Measurements from ENCODE around the gene PRKAR2A.

The PRKAR2A gene

GRCh38 chr3:48716982-48717746 lies 130.5 kb downstream of the PRKAR2A start, which contains the start of gene IP6K2:
Gene IP6K2 (minus strand): TSS chr3:48717221. CDS start chr3:48695291, 21,930 bp downstream.
- no peak for TF ChIP-seq CTCF (conservative IDR thresholded peaks at IDR 0.05; ENCODE audit: low read depth, low read length)
- peak; percentile 91 for DNase-seq (ENCODE audit: low read depth)
- H3K4me3 ChIP-seq (ENCODE audit: low read length) = peak within 1 kb of the TSS; percentile 100

GRCh38 chr3:48716508-48716981 lies 131.1 kb downstream of the PRKAR2A start:
- no peak for TF ChIP-seq CTCF (conservative IDR thresholded peaks at IDR 0.05; ENCODE audit: low read depth, low read length)
- DNase-seq (ENCODE audit: low read depth) = no peak
- H3K4me3 ChIP-seq (ENCODE audit: low read length) = peak overlapping the region; percentile 100

GRCh38 chr3:48715174-48715800 lies 132.4 kb downstream of the PRKAR2A start:
- TF ChIP-seq CTCF (conservative IDR thresholded peaks at IDR 0.05; ENCODE audit: low read depth, low read length) = no peak
- no peak for DNase-seq (ENCODE audit: low read depth)
- peak overlapping the region; percentile 100 for H3K4me3 ChIP-seq (ENCODE audit: low read length)

GRCh38 chr3:48711727-48712126 lies 135.9 kb downstream of the PRKAR2A start:
- H3K4me3 ChIP-seq (ENCODE audit: low read length) = no peak overlapping the region
- no peak for DNase-seq (ENCODE audit: low read depth)
- TF ChIP-seq CTCF (conservative IDR thresholded peaks at IDR 0.05; ENCODE audit: low read depth, low read length) = no peak

GRCh38 chr3:48709051-48709461 lies 138.6 kb downstream of the PRKAR2A start:
- no peak for DNase-seq (ENCODE audit: low read depth)
- no peak overlapping the region for H3K4me3 ChIP-seq (ENCODE audit: low read length)
- no peak for TF ChIP-seq CTCF (conservative IDR thresholded peaks at IDR 0.05; ENCODE audit: low read depth, low read length)

GRCh38 chr3:48708481-48708889 lies 139.2 kb downstream of the PRKAR2A start:
- TF ChIP-seq CTCF (conservative IDR thresholded peaks at IDR 0.05; ENCODE audit: low read depth, low read length) = no peak
- H3K4me3 ChIP-seq (ENCODE audit: low read length) = no peak overlapping the region
- no peak for DNase-seq (ENCODE audit: low read depth)
